IPS-11a (cell line): Measurements from ENCODE around the gene FNIP1.
"Not testable (repeated sequence)": the region's sequence is repeated elsewhere in the genome, so short reads cannot be mapped to it uniquely, and the experiment has no call there.

Experiments used
- H3K4me3 ChIP-seq: one replicate; pipeline ENCODE4 v1.5.1; 2013; ENCODE audit warnings: low read depth, low read length, control low read depth

Gene FNIP1

DNA sequence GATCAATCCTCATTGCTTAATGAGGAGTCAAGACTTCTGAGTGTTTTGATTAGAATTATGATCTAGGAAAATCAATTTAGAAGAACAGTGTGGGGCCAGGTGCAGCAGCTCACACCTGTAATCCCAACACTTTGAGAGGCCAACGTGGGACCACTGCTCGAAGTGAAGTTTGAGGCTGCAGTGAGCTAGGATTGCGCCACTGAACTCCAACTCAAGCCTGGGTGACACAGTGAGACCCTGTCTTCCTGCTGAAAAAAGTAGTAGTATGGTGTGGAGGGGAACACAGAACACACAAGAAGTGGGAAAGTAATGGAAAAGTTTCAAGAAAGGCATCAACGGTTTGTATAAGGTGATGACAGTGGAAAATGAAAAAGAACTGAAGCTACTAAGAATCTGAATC lies 9.1 kb downstream of the FNIP1 start:
- H3K4me3 ChIP-seq: no peak overlapping the region

- H3K4me3 ChIP-seq: no peak overlapping the region
These were observed 9.7 kb downstream of the FNIP1 start for GRCh38 chr5:131786900-131787692.

DNA sequence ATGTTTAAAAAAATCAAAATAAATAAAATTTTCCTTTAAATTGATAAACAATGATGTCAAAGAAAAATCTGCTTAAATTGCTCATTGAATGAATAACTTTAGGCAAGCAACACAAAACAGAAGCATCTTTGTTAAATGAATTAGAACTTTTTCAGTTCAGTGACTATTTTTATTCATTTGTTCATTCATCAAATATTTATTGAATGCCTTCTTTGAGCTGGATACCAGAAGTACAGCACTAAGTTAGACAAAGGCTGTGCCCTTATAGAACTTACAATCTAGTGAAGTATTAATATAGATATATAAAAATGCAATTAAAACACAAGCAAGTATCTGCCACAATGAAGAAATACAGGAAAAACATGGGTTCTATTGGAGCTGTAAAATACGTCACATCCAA lies 10.8 kb downstream of the FNIP1 start:
- H3K4me3 ChIP-seq: no peak overlapping the region

GRCh38 chr5:131783874-131784273 lies 12.9 kb downstream of the FNIP1 start:
- H3K4me3 ChIP-seq: no peak overlapping the region

GRCh38 chr5:131783357-131783756 lies 13.5 kb downstream of the FNIP1 start:
- no peak overlapping the region for H3K4me3 ChIP-seq

DNA sequence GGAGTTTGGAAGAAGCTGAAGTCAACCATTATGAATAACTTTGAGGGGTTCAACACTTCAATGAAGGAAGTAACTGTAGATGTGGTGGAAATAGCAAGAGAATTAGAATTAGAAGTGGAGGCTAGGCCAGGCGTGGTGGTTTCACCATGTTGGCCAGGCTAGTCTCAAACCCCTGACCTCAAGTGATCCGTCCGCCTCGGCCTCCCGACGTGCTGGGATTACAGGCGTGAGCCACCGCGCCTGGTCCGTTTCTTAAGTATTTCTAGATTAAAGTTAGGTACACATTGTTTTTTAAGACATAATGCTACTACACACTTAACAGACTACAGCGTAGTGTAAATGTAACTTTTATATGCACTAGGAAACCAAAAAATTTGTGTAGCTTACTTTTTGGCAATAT lies 14.1 kb downstream of the FNIP1 start:
- H3K4me3 ChIP-seq: no peak overlapping the region

- H3K4me3 ChIP-seq: not testable (repeated sequence)
These were observed 18.7 kb downstream of the FNIP1 start for GRCh38 chr5:131778141-131778540.

- no peak overlapping the region for H3K4me3 ChIP-seq
These were observed 20.4 kb downstream of the FNIP1 start for GRCh38 chr5:131776450-131776849.

DNA sequence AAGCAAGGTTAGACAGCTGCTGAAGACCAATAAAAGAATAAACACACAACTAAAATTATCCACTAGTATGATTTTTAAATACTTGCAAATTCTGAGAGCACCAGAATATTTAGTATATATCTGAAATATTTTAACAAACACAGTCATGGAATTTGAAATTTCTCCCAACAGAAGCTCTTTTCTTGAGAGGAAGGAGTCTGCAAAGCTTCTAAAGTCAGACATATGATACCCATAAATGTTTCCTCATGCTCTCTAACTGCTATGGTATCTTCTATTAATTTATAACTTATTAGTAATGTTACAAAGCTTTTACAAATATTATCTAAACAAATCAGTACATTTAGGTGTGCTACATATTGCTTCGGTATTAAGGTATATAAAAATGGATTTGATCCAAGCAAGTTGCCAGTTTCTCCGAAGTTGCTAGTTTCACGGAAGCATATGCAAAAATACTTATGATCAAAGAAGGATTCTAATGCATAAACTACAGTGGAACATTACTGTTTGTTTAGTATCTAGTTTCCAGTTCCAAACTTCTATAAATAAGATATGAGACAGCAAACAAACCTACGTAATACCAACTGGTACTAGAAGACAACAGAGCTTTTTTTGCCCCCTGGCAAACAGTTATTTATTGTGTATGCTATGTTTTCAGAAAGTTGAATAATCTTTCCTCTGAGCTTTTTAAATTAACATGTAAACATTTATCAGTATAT lies 22.0 kb downstream of the FNIP1 start:
- H3K4me3 ChIP-seq: no peak overlapping the region

DNA sequence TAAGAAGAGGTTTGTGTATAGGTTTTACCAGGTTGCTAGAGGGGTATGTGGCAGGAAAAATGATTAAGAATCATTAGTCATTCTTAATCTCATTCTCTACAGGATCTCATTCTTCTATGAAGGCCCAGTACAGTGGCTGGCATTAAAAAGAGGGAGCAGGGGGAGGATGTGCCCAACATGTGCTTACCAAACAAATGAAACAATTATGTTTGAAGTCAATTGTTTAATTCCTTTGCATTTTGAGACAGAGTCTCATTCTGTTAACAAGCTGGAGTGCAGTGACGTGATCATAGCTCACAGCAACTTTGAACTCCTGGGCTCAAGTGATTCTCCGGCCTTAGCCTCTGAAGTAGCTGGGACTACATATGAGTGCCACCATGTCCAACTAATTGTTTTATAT lies 23.0 kb downstream of the FNIP1 start:
- H3K4me3 ChIP-seq: no peak overlapping the region

DNA sequence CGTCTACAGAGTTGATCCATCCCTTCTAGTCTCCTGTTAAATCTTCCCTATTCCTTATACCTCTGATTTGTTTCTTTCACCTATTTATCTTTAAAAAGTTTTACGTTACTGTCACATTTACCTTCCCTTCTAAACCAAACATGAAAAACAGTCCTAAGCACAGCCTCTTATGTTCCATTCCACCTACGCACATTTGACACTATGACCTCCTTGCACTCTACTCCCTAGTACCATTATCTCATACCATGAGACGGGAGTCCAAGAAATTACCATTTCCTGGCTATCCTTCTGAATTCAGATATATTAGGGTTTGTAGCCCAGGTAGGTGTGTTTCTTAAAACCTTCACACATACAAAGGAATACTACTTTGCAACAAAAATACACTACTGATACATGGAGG lies 25.1 kb downstream of the FNIP1 start:
- no peak overlapping the region for H3K4me3 ChIP-seq

DNA sequence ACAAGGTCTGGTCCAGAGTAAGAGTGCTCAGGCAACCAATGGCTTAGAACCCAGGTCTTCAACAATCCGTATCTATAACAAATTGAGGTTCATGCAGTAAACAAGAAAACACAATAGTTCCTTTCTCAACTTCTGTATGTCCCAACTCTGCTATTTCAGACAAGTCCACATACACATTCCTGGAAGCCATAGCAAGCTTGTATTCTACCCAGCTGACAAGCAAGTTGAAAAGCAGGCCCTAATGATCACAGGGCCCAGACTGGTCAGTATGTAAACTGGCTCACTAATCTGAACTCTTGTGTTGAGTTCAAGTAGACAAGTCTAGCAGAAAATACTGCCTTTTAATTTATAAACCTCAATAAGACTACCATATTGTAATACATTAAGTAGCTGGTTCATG lies 26.9 kb downstream of the FNIP1 start:
- no peak overlapping the region for H3K4me3 ChIP-seq

GRCh38 chr5:131769336-131769735 lies 27.5 kb downstream of the FNIP1 start:
- no peak overlapping the region for H3K4me3 ChIP-seq

DNA sequence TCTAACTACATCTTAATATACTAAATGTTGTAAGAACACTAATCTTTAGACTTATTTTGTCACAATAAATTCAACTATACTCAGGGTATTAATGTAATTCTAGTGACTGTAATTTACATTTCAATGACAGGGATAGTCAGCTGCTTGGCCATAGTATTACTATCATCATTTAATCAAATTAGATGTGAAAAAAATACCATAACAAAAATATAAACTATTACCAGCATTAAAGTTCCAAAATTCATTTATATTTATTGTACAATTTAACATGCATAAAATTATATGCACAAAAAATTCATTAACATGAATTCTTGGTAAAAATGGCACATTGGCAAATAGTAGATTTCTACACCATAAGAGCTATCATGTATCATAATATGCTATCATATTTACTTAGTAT lies 28.9 kb downstream of the FNIP1 start:
- H3K4me3 ChIP-seq: no peak overlapping the region

- H3K4me3 ChIP-seq: no peak overlapping the region
These were observed 30.1 kb downstream of the FNIP1 start for GRCh38 chr5:131766689-131767088.

- no peak overlapping the region for H3K4me3 ChIP-seq
These were observed 31.6 kb downstream of the FNIP1 start for GRCh38 chr5:131765261-131765660.

DNA sequence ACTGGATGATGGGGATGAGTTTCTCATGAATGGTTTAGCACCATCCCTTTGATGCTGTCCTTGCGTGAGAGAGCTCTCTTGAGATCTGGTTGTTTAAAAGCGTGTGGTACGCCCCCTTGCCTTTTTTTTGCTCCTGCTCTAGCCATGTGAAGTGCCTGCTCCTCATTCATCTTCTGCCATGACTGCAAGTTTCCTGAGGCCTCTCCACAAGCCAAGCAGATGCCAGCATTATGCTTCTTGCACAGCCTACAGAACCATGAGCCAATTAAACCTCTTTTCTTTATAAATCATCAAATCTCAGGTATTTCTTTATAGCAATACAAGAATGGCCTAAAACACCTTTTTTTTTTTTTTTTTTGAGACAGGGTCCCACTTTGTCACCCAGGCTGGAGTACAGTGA lies 32.8 kb downstream of the FNIP1 start:
- no peak overlapping the region for H3K4me3 ChIP-seq

DNA sequence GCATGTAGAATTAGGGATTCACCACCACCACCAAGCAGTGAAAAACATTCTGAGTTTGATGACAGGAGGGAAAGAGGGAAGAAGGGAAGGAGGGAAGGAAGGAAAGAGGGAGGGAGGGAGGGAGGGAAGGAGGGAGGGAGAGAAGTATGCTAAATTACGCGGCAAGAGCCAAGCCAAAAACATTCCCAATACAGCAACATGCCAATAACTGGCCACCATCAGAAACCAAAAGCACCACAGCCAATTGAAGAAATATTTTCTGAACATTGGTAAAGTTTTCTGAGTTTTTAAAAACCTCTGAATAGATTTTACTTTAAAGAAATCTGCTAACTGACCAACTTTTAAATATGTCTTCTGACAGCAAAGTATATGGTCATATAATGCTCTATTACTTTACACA lies 36.0 kb downstream of the FNIP1 start:
- no peak overlapping the region for H3K4me3 ChIP-seq

- no peak overlapping the region for H3K4me3 ChIP-seq
These were observed 37.1 kb downstream of the FNIP1 start for GRCh38 chr5:131759704-131760103.

DNA sequence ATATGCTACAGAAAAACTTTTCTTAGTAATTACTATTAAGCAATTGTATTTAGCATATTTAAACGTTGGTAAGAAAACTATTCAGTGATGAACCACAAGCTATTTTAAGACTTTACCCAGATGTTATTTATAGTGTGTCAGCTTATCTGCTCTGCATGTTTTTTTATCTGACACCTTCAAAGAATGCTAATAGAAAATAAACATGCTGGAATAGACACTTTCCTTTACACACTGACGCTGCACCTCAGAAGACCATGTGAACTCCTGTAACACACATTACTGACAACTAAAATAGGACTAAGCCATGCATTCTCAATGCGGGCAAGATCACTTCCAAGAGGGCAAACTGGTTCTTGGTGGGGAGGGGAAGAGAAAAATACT lies 38.3 kb downstream of the FNIP1 start:
- no peak overlapping the region for H3K4me3 ChIP-seq

- H3K4me3 ChIP-seq: no peak overlapping the region
These were observed 38.8 kb downstream of the FNIP1 start for GRCh38 chr5:131757830-131758519.

DNA sequence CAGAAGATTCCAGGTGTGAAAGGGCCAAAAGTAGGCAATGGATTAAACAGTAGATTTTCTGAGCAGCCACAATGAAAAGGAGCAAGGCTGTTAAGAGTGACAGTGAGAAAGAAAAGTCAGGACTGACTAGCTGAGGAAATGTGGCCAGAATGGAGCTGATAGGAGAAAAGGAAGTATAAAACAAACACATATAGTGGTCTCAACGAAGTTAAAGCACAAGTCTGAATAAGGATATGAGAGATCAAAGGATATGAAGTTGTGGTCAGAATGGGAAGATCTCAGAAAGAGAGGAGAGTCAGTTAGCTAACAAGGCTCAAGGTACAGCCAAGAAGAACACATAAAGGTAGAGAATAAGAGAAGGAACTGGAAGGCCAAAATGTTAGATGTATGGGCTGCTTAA lies 39.9 kb downstream of the FNIP1 start:
- H3K4me3 ChIP-seq: no peak overlapping the region
